Gastrocnemius medialis (tissue), 4 donors: Measurements from ENCODE around the gene GRPEL1.

Source experiments
- CTCF ChIP-seq, 5 experiments: fragments of 450-650 bp in 3 of 5; fragments of 200-600 bp in 2 of 5; sonication (generic) in 2 of 5; IDR thresholded peaks in 4 of 5; conservative IDR thresholded peaks in 1 of 5; 1 replicate in 4 of 5; 2 replicates in 1 of 5; pipeline ENCODE4 v1.5.1; 2016 to 2019; ENCODE audit warnings: antibody characterized with exemption in 5 of 5, mild to moderate bottlenecking in 3 of 5, moderate library complexity in 3 of 5
- POLR2A ChIP-seq, 2 donors: fragments of 450-650 bp; IDR thresholded peaks; one replicate each; pipeline ENCODE4 v1.6.1; 2017; ENCODE audit warnings: antibody characterized with exemption in 2 of 2, mild to moderate bottlenecking in 2 of 2, moderate library complexity in 2 of 2

- TF ChIP-seq CTCF (IDR thresholded peaks at IDR 0.05 in 4 of 5, conservative IDR thresholded peaks at IDR 0.05 in 1 of 5) (no peak), POLR2A (IDR thresholded peaks at IDR 0.05) (no peak)
Observed at GRCh38 chr4:7096236-7096635, 28.4 kb upstream of the GRPEL1 start.
